CD14-positive monocyte (primary cell): ENCODE measurements around the gene NAGPA. TPM values are rescaled to one million over a fixed set of nuclear protein-coding genes. Genes with fewer than 3 reads are reported as not detected.

Experiments used
- DNase-seq, 3 donors: peaks; one replicate each; pipeline ENCODE4 v3.0.0-alpha.2; 2011 to 2022
- H2AFZ ChIP-seq: 2 replicates; pipeline ENCODE4 v1.6.0; 2012; ENCODE audit warnings: mild to moderate bottlenecking, low read depth, low read length, inconsistent platforms; ENCODE audit not compliant: insufficient read depth, poor library complexity, severe bottlenecking
- H3K27ac ChIP-seq, 2 donors: 1 replicate in 1 of 2; 2 replicates in 1 of 2; pipeline ENCODE4 v1.5.1; 2012 to 2013; ENCODE audit warnings: low read length in 2 of 2, control low read depth in 1 of 2, inconsistent platforms in 1 of 2, low read depth in 1 of 2, mild to moderate bottlenecking in 1 of 2
- H3K27me3 ChIP-seq, 2 donors: one replicate each; pipeline versions ENCODE4 v1.6.0 to v1.6.1; 2011 to 2013; ENCODE audit warnings: low read length in 2 of 2; ENCODE audit not compliant: control insufficient read depth in 2 of 2, insufficient read depth in 2 of 2
- H3K36me3 ChIP-seq, 2 donors: replicated peaks in 1 of 2; 1 replicate in 1 of 2; 2 replicates in 1 of 2; pipeline versions ENCODE4 v1.5.1 to v1.6.1; 2012 to 2013; ENCODE audit warnings: low read length in 2 of 2, control low read depth in 1 of 2, inconsistent platforms in 1 of 2, mild to moderate bottlenecking in 1 of 2; ENCODE audit not compliant: insufficient read depth in 2 of 2, control insufficient read depth in 1 of 2
- H3K4me1 ChIP-seq, 2 donors: 1 replicate in 1 of 2; 2 replicates in 1 of 2; pipeline versions ENCODE4 v1.5.1 to v1.6.1; 2012 to 2013; ENCODE audit warnings: low read length in 2 of 2, control low read depth in 1 of 2, inconsistent platforms in 1 of 2, mild to moderate bottlenecking in 1 of 2, moderate library complexity in 1 of 2; ENCODE audit not compliant: insufficient read depth in 2 of 2, control insufficient read depth in 1 of 2
- H3K4me2 ChIP-seq: replicated peaks from 2 replicates; pipeline ENCODE3; 2012; ENCODE audit warnings: low read length, moderate library complexity, mild to moderate bottlenecking; ENCODE audit not compliant: poor library complexity, severe bottlenecking; ENCODE audit errors: extremely low read depth
- H3K4me3 ChIP-seq, 3 experiments: fragments of 200-600 bp in 1 of 3; sonication (generic) in 1 of 3; replicated peaks in 1 of 3; 1 replicate in 2 of 3; 2 replicates in 1 of 3; pipeline ENCODE4 v1.5.1; 2011 to 2013; ENCODE audit warnings: low read length in 3 of 3, mild to moderate bottlenecking in 3 of 3, control low read depth in 2 of 3, low read depth in 2 of 3, inconsistent platforms in 1 of 3, moderate library complexity in 1 of 3
- H3K79me2 ChIP-seq: 2 replicates; pipeline ENCODE4 v1.6.0; 2012; ENCODE audit warnings: mild to moderate bottlenecking, control low read depth, inconsistent platforms, low read length, moderate library complexity; ENCODE audit not compliant: insufficient read depth
- H3K9ac ChIP-seq: 2 replicates; pipeline ENCODE4 v1.6.0; 2017; ENCODE audit warnings: low read length, mild to moderate bottlenecking; ENCODE audit not compliant: insufficient read depth, poor library complexity, severe bottlenecking
- H3K9me3 ChIP-seq, 2 donors: replicated peaks in 1 of 2; 1 replicate in 1 of 2; 2 replicates in 1 of 2; pipeline versions ENCODE4 v1.5.1 to v1.6.1; 2012 to 2013; ENCODE audit warnings: low read length in 2 of 2, control low read depth in 1 of 2; ENCODE audit not compliant: control insufficient read depth in 1 of 2, insufficient read depth in 1 of 2
- H4K20me1 ChIP-seq: 2 replicates; pipeline ENCODE4 v1.6.0; 2012; ENCODE audit warnings: mild to moderate bottlenecking, low read length, control low read depth, moderate library complexity; ENCODE audit not compliant: insufficient read depth
- H3K27ac Mint-ChIP-seq, 7 donors: one replicate each; pipeline ENCODE4 v1.8.0; 2020; ENCODE audit warnings: mild to moderate bottlenecking in 7 of 7, mixed read lengths in 7 of 7, moderate library complexity in 6 of 7, inconsistent platforms in 2 of 7
- H3K27me3 Mint-ChIP-seq, 3 donors: one replicate each; pipeline ENCODE4 v1.8.0; 2021 to 2022; ENCODE audit warnings: low read depth in 3 of 3, mild to moderate bottlenecking in 3 of 3, mixed read lengths in 3 of 3, moderate library complexity in 3 of 3, inconsistent platforms in 1 of 3
- H3K36me3 Mint-ChIP-seq, 2 donors: one replicate each; pipeline ENCODE4 v1.8.0; 2020; ENCODE audit warnings: mixed read lengths in 2 of 2, inconsistent platforms in 1 of 2, mild to moderate bottlenecking in 1 of 2
- H3K4me1 Mint-ChIP-seq: one replicate; pipeline ENCODE4 v1.8.0; 2020; ENCODE audit warnings: mild to moderate bottlenecking, mixed read lengths
- H3K4me3 Mint-ChIP-seq, 2 donors: one replicate each; pipeline ENCODE4 v1.8.0; 2020; ENCODE audit warnings: mild to moderate bottlenecking in 2 of 2, mixed read lengths in 2 of 2, moderate library complexity in 1 of 2
- H3K9me3 Mint-ChIP-seq, 7 donors: one replicate each; pipeline ENCODE4 v1.8.0; 2020 to 2022; ENCODE audit warnings: mixed read lengths in 7 of 7, mild to moderate bottlenecking in 6 of 7, moderate library complexity in 6 of 7, inconsistent platforms in 2 of 7
- CTCF ChIP-seq: fragments of 200-600 bp; IDR thresholded peaks from one replicate; pipeline ENCODE4 v1.8.0; 2022; ENCODE audit warnings: antibody characterized with exemption, mild to moderate bottlenecking
- WGBS: methylation state at CpG from one replicate; pipeline ENCODE4 v1.1.5; 2013; ENCODE audit warnings: missing lambda C conversion rate; ENCODE audit not compliant: insufficient coverage; 5-methylcytosine and 5-hydroxymethylcytosine counted together
- intact Hi-C, 2 donors: fragments of 100-400 bp; cut with micrococcal nuclease; formaldehyde crosslinking; loops; one replicate each; pipeline versions ENCODE4 v1.15.0 to v1.15.1; 2023
- polyA plus RNA-seq, 3 donors: library from polyadenylated mRNA; depleted of rRNA in 1 of 3; unstranded in 2 of 3; stranded (reverse) in 1 of 3; fragments of 300-500 nt in 2 of 3; fragments of >200 nt in 1 of 3; fragmentation: Illumina TruSeq in 2 of 3; gene quantifications; 1 replicate in 2 of 3; 2 replicates in 1 of 3; pipeline ENCODE4 v1.2.3, GENCODE V29; 2012 to 2021

Gene NAGPA
- polyA plus RNA-seq, 3 donors: 44.1 to 51.5 (median 44.9) TPM

GRCh38 chr16:5073279-5073629 lies 39.5 kb upstream of the NAGPA start:
- Mint-ChIP-seq H3K36me3 (peaks cover 33 to 38% of the 10 kb centered on the region in 2 donors), H3K27me3 (peaks cover 0 to 4% (median 0%) of the 10 kb centered on the region in 3 donors), H3K4me3 (no peak overlapping the region), H3K9me3 (peaks cover 0 to 3% (median 0%) of the 10 kb centered on the region in 7 donors), H3K4me1 (peaks cover 19% of the 10 kb centered on the region), H3K27ac (no peak overlapping the region)
- Histone ChIP-seq H4K20me1 (no peaks in the 10 kb centered on the region), H3K27ac (no peak overlapping the region), H3K79me2 (peaks cover 9% of the 10 kb centered on the region), H3K27me3 (no peaks in the 10 kb centered on the region), H2AFZ (no peak overlapping the region), H3K36me3 (peaks cover 27 to 35% of the 10 kb centered on the region in 2 donors), H3K9ac (no peak overlapping the region), H3K9me3 (no peaks in the 10 kb centered on the region), H3K4me2 (no peak overlapping the region), H3K4me1 (peaks cover 16 to 20% of the 10 kb centered on the region in 2 donors), H3K4me3 (no peak overlapping the region)
- intact Hi-C loops: no loop called here
- no peak for DNase-seq
- no peak for TF ChIP-seq CTCF
- 100% methylated on average over 1 of the region's 2 CpGs for WGBS

- intact Hi-C loops: no loop called here
Observed at GRCh38 chr16:5072334-5073278, 38.9 kb upstream of the NAGPA start.

More at GRCh38 chr16:5072334-5073278, 38.9 kb upstream of the NAGPA start:
- peak overlapping the region; percentile 90 to 96 (median 93) for H3K27ac Mint-ChIP-seq
- peak overlapping the region; percentile 92 for H2AFZ ChIP-seq
- peaks cover 9% of the 10 kb centered on the region for H3K79me2 ChIP-seq
- no peaks in the 10 kb centered on the region for H3K9me3 ChIP-seq
- peaks cover 22 to 33% of the 10 kb centered on the region in 2 donors for H3K36me3 ChIP-seq
- H4K20me1 ChIP-seq: no peaks in the 10 kb centered on the region
- peaks cover 0 to 4% (median 0%) of the 10 kb centered on the region in 3 donors for H3K27me3 Mint-ChIP-seq
- TF ChIP-seq CTCF: no peak
- peak overlapping the region; percentile 57 to 83 (median 67) for H3K4me3 ChIP-seq
- H3K4me3 Mint-ChIP-seq: peak overlapping the region; percentile 98 to 99
- H3K27ac ChIP-seq: peak overlapping the region; percentile 71 to 91
- peak overlapping the region; percentile 76 for H3K4me2 ChIP-seq
- 67% methylated on average over 6 of the region's 12 CpGs for WGBS
- peak overlapping the region; percentile 78 for H3K9ac ChIP-seq
- peaks cover 0 to 3% (median 0%) of the 10 kb centered on the region in 7 donors for H3K9me3 Mint-ChIP-seq
- no peaks in the 10 kb centered on the region for H3K27me3 ChIP-seq
- H3K4me1 Mint-ChIP-seq: peaks cover 19% of the 10 kb centered on the region
- H3K36me3 Mint-ChIP-seq: peaks cover 27 to 31% of the 10 kb centered on the region in 2 donors
- no peak for DNase-seq
- H3K4me1 ChIP-seq: peaks cover 16 to 20% of the 10 kb centered on the region in 2 donors
